ENCODE results near the gene PLXNA2. TPM values are rescaled to one million over a fixed set of nuclear protein-coding genes. Genes with fewer than 3 reads are reported as not detected.

Gene PLXNA2
- total RNA-seq, 2 experiments from 2014 or later: 0.23 TPM; not detected in 1

GRCh38 chr1:208044589-208045462 lies 199.4 kb downstream of the PLXNA2 start:
- Histone ChIP-seq H2AFZ (ENCODE audit: low read length) (no peak overlapping the region), H3K9me3 (ENCODE audit: low read length) (no peaks in the 10 kb centered on the region), H3K4me1 (ENCODE audit: insufficient read depth, low read length, poor library complexity, severe bottlenecking) (no peaks in the 10 kb centered on the region), H3K79me2 (ENCODE audit: insufficient read depth, low read depth, low read length) (no peaks in the 10 kb centered on the region), H3K27ac (ENCODE audit: low read depth, low read length, poor library complexity, severe bottlenecking) (no peak overlapping the region), H3K4me2 (ENCODE audit: low read length) (no peak overlapping the region), H4K20me1 (ENCODE audit: insufficient read depth, low read length) (no peaks in the 10 kb centered on the region), H3K9me2 (ENCODE audit: insufficient read depth, low read length) (no peaks in the 10 kb centered on the region), H3K4me3 (ENCODE audit: low read depth, low read length, poor library complexity, severe bottlenecking) (no peak overlapping the region), H3K36me3 (ENCODE audit: insufficient read depth, low read length) (no peaks in the 10 kb centered on the region)
- POLR2A ChIA-PET: no interaction called here
- CTCF ChIA-PET (ENCODE audit: unreplicated experiment): no interaction called here
- intact Hi-C loops (cut with micrococcal nuclease; ENCODE audit: unreplicated experiment): no loop called here
- no TSS peak for BruUV-seq (replicated peaks)
- DNase-seq (ENCODE audit: low spot score): no peak
- TF ChIP-seq EZH2phosphoT487 (IDR thresholded peaks at IDR 0.05; ENCODE audit: borderline replicate concordance, low read depth, low read length) (no peak), CTCF (conservative IDR thresholded peaks at IDR 0.05; ENCODE audit: low read length) (no peak)

GRCh38 chr1:208043691-208044181 lies 200.4 kb downstream of the PLXNA2 start:
- no peaks in the 10 kb centered on the region for H3K9me3 ChIP-seq (ENCODE audit: low read length)
- H3K9me2 ChIP-seq (ENCODE audit: insufficient read depth, low read length): no peaks in the 10 kb centered on the region
- intact Hi-C loops (cut with micrococcal nuclease; ENCODE audit: unreplicated experiment): no loop called here
- no peaks in the 10 kb centered on the region for H3K79me2 ChIP-seq (ENCODE audit: insufficient read depth, low read depth, low read length)
- no peak for TF ChIP-seq EZH2phosphoT487 (IDR thresholded peaks at IDR 0.05; ENCODE audit: borderline replicate concordance, low read depth, low read length)
- TF ChIP-seq CTCF (conservative IDR thresholded peaks at IDR 0.05; ENCODE audit: low read length): no peak
- H2AFZ ChIP-seq (ENCODE audit: low read length): no peak overlapping the region
- DNase-seq (ENCODE audit: low spot score): no peak
- no peak overlapping the region for H3K4me2 ChIP-seq (ENCODE audit: low read length)
- POLR2A ChIA-PET: no interaction called here
- CTCF ChIA-PET (ENCODE audit: unreplicated experiment): no interaction called here
- no peaks in the 10 kb centered on the region for H4K20me1 ChIP-seq (ENCODE audit: insufficient read depth, low read length)
- H3K27ac ChIP-seq (ENCODE audit: low read depth, low read length, poor library complexity, severe bottlenecking): no peak overlapping the region
- no peaks in the 10 kb centered on the region for H3K4me1 ChIP-seq (ENCODE audit: insufficient read depth, low read length, poor library complexity, severe bottlenecking)
- no peak overlapping the region for H3K4me3 ChIP-seq (ENCODE audit: low read depth, low read length, poor library complexity, severe bottlenecking)
- H3K36me3 ChIP-seq (ENCODE audit: insufficient read depth, low read length): no peaks in the 10 kb centered on the region
- no TSS peak for BruUV-seq (replicated peaks)

GRCh38 chr1:208042868-208043267 lies 201.3 kb downstream of the PLXNA2 start:
- no peak for DNase-seq (ENCODE audit: low spot score)
- H3K9me3 ChIP-seq (ENCODE audit: low read length): no peaks in the 10 kb centered on the region
- H3K27ac ChIP-seq (ENCODE audit: low read depth, low read length, poor library complexity, severe bottlenecking): no peak overlapping the region
- no peaks in the 10 kb centered on the region for H3K9me2 ChIP-seq (ENCODE audit: insufficient read depth, low read length)
- H2AFZ ChIP-seq (ENCODE audit: low read length): no peak overlapping the region
- no TSS peak for BruUV-seq (replicated peaks)
- TF ChIP-seq EZH2phosphoT487 (IDR thresholded peaks at IDR 0.05; ENCODE audit: borderline replicate concordance, low read depth, low read length): no peak
- no peak for TF ChIP-seq CTCF (conservative IDR thresholded peaks at IDR 0.05; ENCODE audit: low read length)
- POLR2A ChIA-PET: interaction anchor here (1.2 kb wide), 1 partner anchor 15 kb away, joined by 3 read pairs; no protein-coding TSS in a partner anchor
- no peak overlapping the region for H3K4me3 ChIP-seq (ENCODE audit: low read depth, low read length, poor library complexity, severe bottlenecking)
- no peaks in the 10 kb centered on the region for H3K79me2 ChIP-seq (ENCODE audit: insufficient read depth, low read depth, low read length)
- no peaks in the 10 kb centered on the region for H3K4me1 ChIP-seq (ENCODE audit: insufficient read depth, low read length, poor library complexity, severe bottlenecking)
- H3K36me3 ChIP-seq (ENCODE audit: insufficient read depth, low read length): no peaks in the 10 kb centered on the region
- intact Hi-C loops (cut with micrococcal nuclease; ENCODE audit: unreplicated experiment): no loop called here
- no peak overlapping the region for H3K4me2 ChIP-seq (ENCODE audit: low read length)
- CTCF ChIA-PET (ENCODE audit: unreplicated experiment): no interaction called here
- no peaks in the 10 kb centered on the region for H4K20me1 ChIP-seq (ENCODE audit: insufficient read depth, low read length)

Data from OCI-LY7 (cell line).